ENCODE data around the gene EREG. TPM values are rescaled to one million over a fixed set of nuclear protein-coding genes. Genes with fewer than 3 reads are reported as not detected.

EREG gene
- polyA plus RNA-seq, 3 donors from 2014 or later = not detected

- no peaks in the 10 kb centered on the region for H3K9me3 Mint-ChIP-seq
- no peak for DNase-seq
- H3K4me3 Mint-ChIP-seq = no peak overlapping the region
- no peaks in the 10 kb centered on the region for H3K36me3 Mint-ChIP-seq
- no peak overlapping the region for H3K27ac Mint-ChIP-seq
- no peaks in the 10 kb centered on the region for H3K4me1 Mint-ChIP-seq
- peaks cover 2 to 3% (median 2%) of the 10 kb centered on the region in 3 donors for H3K27me3 Mint-ChIP-seq (ENCODE audit: low read depth in 3 of 3)
Observed at GRCh38 chr4:74408639-74409038, 43.7 kb downstream of the EREG start.

GRCh38 chr4:74410272-74410671, 45.3 kb downstream of the EREG start:
- DNase-seq = no peak
- no peak overlapping the region for H3K27ac Mint-ChIP-seq
- H3K36me3 Mint-ChIP-seq = no peaks in the 10 kb centered on the region
- H3K27me3 Mint-ChIP-seq (ENCODE audit: low read depth in 3 of 3) = peaks cover 2 to 3% (median 2%) of the 10 kb centered on the region in 3 donors
- H3K4me3 Mint-ChIP-seq = no peak overlapping the region
- no peaks in the 10 kb centered on the region for H3K9me3 Mint-ChIP-seq
- no peaks in the 10 kb centered on the region for H3K4me1 Mint-ChIP-seq

GRCh38 chr4:74412225-74412624, 47.3 kb downstream of the EREG start:
- no peak overlapping the region for H3K4me3 Mint-ChIP-seq
- no peaks in the 10 kb centered on the region for H3K9me3 Mint-ChIP-seq
- H3K27ac Mint-ChIP-seq = no peak overlapping the region
- peaks cover 0 to 3% (median 2%) of the 10 kb centered on the region in 3 donors for H3K27me3 Mint-ChIP-seq (ENCODE audit: low read depth in 3 of 3)
- H3K36me3 Mint-ChIP-seq = no peaks in the 10 kb centered on the region
- no peak for DNase-seq
- H3K4me1 Mint-ChIP-seq = no peaks in the 10 kb centered on the region

GRCh38 chr4:74413265-74413664, 48.3 kb downstream of the EREG start:
- Mint-ChIP-seq H3K27me3 (ENCODE audit: low read depth in 3 of 3) (peaks cover 0 to 3% (median 2%) of the 10 kb centered on the region in 3 donors), H3K27ac (no peak overlapping the region), H3K36me3 (peaks cover 0 to 3% (median 0%) of the 10 kb centered on the region in 3 donors), H3K4me1 (no peaks in the 10 kb centered on the region), H3K4me3 (no peak overlapping the region), H3K9me3 (no peaks in the 10 kb centered on the region)
- DNase-seq = no peak

GRCh38 chr4:74414149-74414809, 49.3 kb downstream of the EREG start:
- Mint-ChIP-seq H3K4me3 (no peak overlapping the region), H3K36me3 (peaks cover 0 to 3% (median 0%) of the 10 kb centered on the region in 3 donors), H3K27ac (no peak overlapping the region), H3K9me3 (no peaks in the 10 kb centered on the region), H3K27me3 (ENCODE audit: low read depth in 3 of 3) (peaks cover 2 to 3% (median 2%) of the 10 kb centered on the region in 3 donors), H3K4me1 (no peaks in the 10 kb centered on the region)
- DNase-seq = no peak

- Mint-ChIP-seq H3K27me3 (ENCODE audit: low read depth in 3 of 3) (peaks cover 2 to 3% (median 2%) of the 10 kb centered on the region in 3 donors), H3K27ac (no peak overlapping the region), H3K9me3 (no peaks in the 10 kb centered on the region), H3K4me3 (no peak overlapping the region), H3K4me1 (no peaks in the 10 kb centered on the region), H3K36me3 (peaks cover 0 to 3% (median 0%) of the 10 kb centered on the region in 3 donors)
- no peak for DNase-seq
Observed at GRCh38 chr4:74415602-74416300, 50.8 kb downstream of the EREG start.

- H3K27ac Mint-ChIP-seq = no peak overlapping the region
- no peaks in the 10 kb centered on the region for H3K9me3 Mint-ChIP-seq
- no peak overlapping the region for H3K4me3 Mint-ChIP-seq
- no peak for DNase-seq
- H3K4me1 Mint-ChIP-seq = no peaks in the 10 kb centered on the region
- H3K36me3 Mint-ChIP-seq = peaks cover 0 to 3% (median 0%) of the 10 kb centered on the region in 3 donors
- H3K27me3 Mint-ChIP-seq (ENCODE audit: low read depth in 3 of 3) = peaks cover 1 to 2% (median 2%) of the 10 kb centered on the region in 3 donors
Observed at GRCh38 chr4:74418063-74418670, 53.2 kb downstream of the EREG start.

GRCh38 chr4:74420863-74421262, 55.9 kb downstream of the EREG start:
- H3K4me1 Mint-ChIP-seq = peaks cover 2 to 4% of the 10 kb centered on the region in 2 donors
- H3K27ac Mint-ChIP-seq = no peak overlapping the region
- no peaks in the 10 kb centered on the region for H3K9me3 Mint-ChIP-seq
- peaks cover 0 to 3% (median 0%) of the 10 kb centered on the region in 3 donors for H3K36me3 Mint-ChIP-seq
- no peak overlapping the region for H3K4me3 Mint-ChIP-seq
- no peak for DNase-seq
- H3K27me3 Mint-ChIP-seq (ENCODE audit: low read depth in 3 of 3) = peaks cover 0 to 2% (median 1%) of the 10 kb centered on the region in 3 donors

- Mint-ChIP-seq H3K4me1 (peaks cover 6 to 7% of the 10 kb centered on the region in 2 donors), H3K27ac (no peak overlapping the region), H3K9me3 (no peaks in the 10 kb centered on the region), H3K4me3 (no peak overlapping the region), H3K36me3 (peaks cover 0 to 1% (median 0%) of the 10 kb centered on the region in 3 donors), H3K27me3 (ENCODE audit: low read depth in 3 of 3) (peaks cover 0 to 2% (median 1%) of the 10 kb centered on the region in 3 donors)
- DNase-seq = no peak
Observed at GRCh38 chr4:74423104-74423503, 58.2 kb downstream of the EREG start.

- peaks cover 13 to 14% of the 10 kb centered on the region in 2 donors for H3K4me1 Mint-ChIP-seq
- no peak overlapping the region for H3K4me3 Mint-ChIP-seq
- no peaks in the 10 kb centered on the region for H3K36me3 Mint-ChIP-seq
- H3K9me3 Mint-ChIP-seq = no peaks in the 10 kb centered on the region
- no peak for DNase-seq
- H3K27ac Mint-ChIP-seq = no peak overlapping the region
- H3K27me3 Mint-ChIP-seq (ENCODE audit: low read depth in 3 of 3) = peaks cover 0 to 1% (median 0%) of the 10 kb centered on the region in 3 donors
Observed at GRCh38 chr4:74424111-74424510, 59.2 kb downstream of the EREG start.

GRCh38 chr4:74426101-74426500, 61.2 kb downstream of the EREG start:
- no peaks in the 10 kb centered on the region for H3K9me3 Mint-ChIP-seq
- H3K27ac Mint-ChIP-seq = no peak overlapping the region
- peaks cover 20 to 21% of the 10 kb centered on the region in 2 donors for H3K4me1 Mint-ChIP-seq
- peaks cover 0 to 1% (median 0%) of the 10 kb centered on the region in 3 donors for H3K27me3 Mint-ChIP-seq (ENCODE audit: low read depth in 3 of 3)
- no peaks in the 10 kb centered on the region for H3K36me3 Mint-ChIP-seq
- no peak for DNase-seq
- H3K4me3 Mint-ChIP-seq = no peak overlapping the region

GRCh38 chr4:74428276-74428675, 63.3 kb downstream of the EREG start:
- no peaks in the 10 kb centered on the region for H3K27me3 Mint-ChIP-seq (ENCODE audit: low read depth in 3 of 3)
- no peak overlapping the region for H3K4me3 Mint-ChIP-seq
- H3K4me1 Mint-ChIP-seq = peaks cover 32 to 36% of the 10 kb centered on the region in 2 donors
- H3K9me3 Mint-ChIP-seq = no peaks in the 10 kb centered on the region
- peak overlapping the region in 3 of 6 donors; percentile 12 to 30 (median 13) for H3K27ac Mint-ChIP-seq
- H3K36me3 Mint-ChIP-seq = no peaks in the 10 kb centered on the region
- DNase-seq = no peak

GRCh38 chr4:74431113-74431826, 66.3 kb downstream of the EREG start:
- Mint-ChIP-seq H3K9me3 (no peaks in the 10 kb centered on the region), H3K4me3 (peak overlapping the region; percentile 14 to 66 (median 47)), H3K36me3 (no peaks in the 10 kb centered on the region), H3K27ac (peak overlapping the region in 5 of 6 donors; percentile 23 to 64 (median 45)), H3K4me1 (peaks cover 28 to 31% of the 10 kb centered on the region in 2 donors), H3K27me3 (ENCODE audit: low read depth in 3 of 3) (peaks cover 0 to 2% (median 0%) of the 10 kb centered on the region in 3 donors)
- peak; percentile 36 to 46 (median 41) for DNase-seq
